NCI-H2227 treated with DMSO at 0.1 percent for 48 hours (cell line): Measurements from ENCODE around the gene TMPRSS4.

ENCODE experiments used
- DNase-seq: peaks from one replicate; lab custom pipeline; 2025; lab: John Stamatoyannopoulos, UW

The TMPRSS4 gene

GRCh38 chr11:118076754-118077281 lies at the start of gene TMPRSS4:
TSS of gene TMPRSS4 (plus strand) at chr11:118077078. CDS start at chr11:118077303, 225 bp downstream.
- DNase-seq, result no peak

GRCh38 chr11:118027694-118028093 lies 49.2 kb upstream of the TMPRSS4 start:
- no peak for DNase-seq

GRCh38 chr11:118028626-118029025 lies 48.3 kb upstream of the TMPRSS4 start:
- no peak for DNase-seq

- no peak for DNase-seq
Measured at GRCh38 chr11:118033443-118033842, 43.4 kb upstream of the TMPRSS4 start.

- no peak for DNase-seq
Measured at GRCh38 chr11:118042141-118042540, 34.7 kb upstream of the TMPRSS4 start.

GRCh38 chr11:118042796-118043195 lies 34.1 kb upstream of the TMPRSS4 start:
- DNase-seq, result no peak

GRCh38 chr11:118045191-118045590 lies 31.7 kb upstream of the TMPRSS4 start:
- DNase-seq, result no peak

GRCh38 chr11:118046051-118046963 lies 30.6 kb upstream of the TMPRSS4 start:
- DNase-seq, result no peak

- no peak for DNase-seq
Measured at GRCh38 chr11:118046964-118047700, 29.7 kb upstream of the TMPRSS4 start.

GRCh38 chr11:118047749-118048148 lies 29.1 kb upstream of the TMPRSS4 start:
- DNase-seq, result no peak

GRCh38 chr11:118048472-118049370 lies 28.2 kb upstream of the TMPRSS4 start:
- no peak for DNase-seq

GRCh38 chr11:118049771-118050170 lies 27.1 kb upstream of the TMPRSS4 start:
- DNase-seq, result no peak

- no peak for DNase-seq
Measured at GRCh38 chr11:118050208-118050891, 26.5 kb upstream of the TMPRSS4 start.

- DNase-seq, result no peak
Measured at GRCh38 chr11:118051136-118051610, 25.7 kb upstream of the TMPRSS4 start.

- DNase-seq, result no peak
Measured at GRCh38 chr11:118051611-118052461, 25.0 kb upstream of the TMPRSS4 start.

- DNase-seq, result no peak
Measured at GRCh38 chr11:118052581-118053206, 24.2 kb upstream of the TMPRSS4 start.

- no peak for DNase-seq
Measured at GRCh38 chr11:118054712-118055640, 21.9 kb upstream of the TMPRSS4 start.

GRCh38 chr11:118055966-118056365 lies 20.9 kb upstream of the TMPRSS4 start:
- DNase-seq, result no peak
